PC-9 (cell line): ENCODE data around the gene ADGRD2.

ENCODE experiments used
- CTCF ChIP-seq: fragments of 200-600 bp; sonication (generic); conservative IDR thresholded peaks from 2 replicates; pipeline ENCODE4 v1.6.1; 2017; ENCODE audit warnings: mixed run types, antibody characterized with exemption, mild to moderate bottlenecking, moderate library complexity
- EZH2 ChIP-seq: fragments of 200-600 bp; sonication (generic); IDR thresholded peaks from 2 replicates; pipeline ENCODE4 v1.8.0; 2017; ENCODE audit warnings: antibody characterized with exemption, low read depth

GRCh38 chr9:124506433-124506832, 56.2 kb downstream of the ADGRD2 start:
- TF ChIP-seq CTCF (no peak), EZH2 (no peak)
